Loucy (cell line): ENCODE data around the gene CDO1.

Source experiments
- EZH2phosphoT487 ChIP-seq: fragments of 200-600 bp; IDR thresholded peaks from 2 replicates; pipeline ENCODE4 v1.6.1; 2018; ENCODE audit warnings: antibody characterized with exemption, mild to moderate bottlenecking, moderate library complexity, borderline replicate concordance
- TF ChIP-seq, protein P1 (sequence below): fragments of 200-600 bp; sonication (generic); conservative IDR thresholded peaks from 2 replicates; pipeline ENCODE4 v1.5.1; 2014; ENCODE audit warnings: mild to moderate bottlenecking, antibody characterized with exemption, low read length

DNA sequence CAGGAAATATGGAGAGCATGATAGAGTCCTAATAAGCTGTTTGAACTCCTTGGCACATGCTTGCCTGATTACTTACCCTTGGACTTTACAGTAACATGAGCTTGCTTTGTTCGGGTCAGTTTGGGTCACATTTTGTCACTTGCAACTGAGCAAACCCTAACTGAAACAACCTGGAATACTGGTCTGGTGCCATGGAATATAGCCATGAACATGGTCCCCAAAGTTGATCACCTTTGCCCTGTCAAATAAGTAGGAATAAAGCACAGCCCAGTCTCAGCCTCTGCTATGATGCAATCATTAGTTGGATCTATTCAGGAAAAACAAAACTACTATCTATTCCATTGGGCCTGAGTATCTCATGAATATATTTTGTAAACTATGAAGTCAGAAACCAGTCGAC is 18.2 kb downstream of the CDO1 start:
- TF ChIP-seq, protein P1, sequence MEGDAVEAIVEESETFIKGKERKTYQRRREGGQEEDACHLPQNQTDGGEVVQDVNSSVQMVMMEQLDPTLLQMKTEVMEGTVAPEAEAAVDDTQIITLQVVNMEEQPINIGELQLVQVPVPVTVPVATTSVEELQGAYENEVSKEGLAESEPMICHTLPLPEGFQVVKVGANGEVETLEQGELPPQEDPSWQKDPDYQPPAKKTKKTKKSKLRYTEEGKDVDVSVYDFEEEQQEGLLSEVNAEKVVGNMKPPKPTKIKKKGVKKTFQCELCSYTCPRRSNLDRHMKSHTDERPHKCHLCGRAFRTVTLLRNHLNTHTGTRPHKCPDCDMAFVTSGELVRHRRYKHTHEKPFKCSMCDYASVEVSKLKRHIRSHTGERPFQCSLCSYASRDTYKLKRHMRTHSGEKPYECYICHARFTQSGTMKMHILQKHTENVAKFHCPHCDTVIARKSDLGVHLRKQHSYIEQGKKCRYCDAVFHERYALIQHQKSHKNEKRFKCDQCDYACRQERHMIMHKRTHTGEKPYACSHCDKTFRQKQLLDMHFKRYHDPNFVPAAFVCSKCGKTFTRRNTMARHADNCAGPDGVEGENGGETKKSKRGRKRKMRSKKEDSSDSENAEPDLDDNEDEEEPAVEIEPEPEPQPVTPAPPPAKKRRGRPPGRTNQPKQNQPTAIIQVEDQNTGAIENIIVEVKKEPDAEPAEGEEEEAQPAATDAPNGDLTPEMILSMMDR, result no peak
- no peak for TF ChIP-seq EZH2phosphoT487
